Nephron (organoid): ENCODE measurements around the gene LCE2B.
"Not testable (repeated sequence)": the region's sequence is repeated elsewhere in the genome, so short reads cannot be mapped to it uniquely, and the experiment has no call there.

Experiments used
- H3K27ac Mint-ChIP-seq, 3 experiments: 2 replicates each; pipeline ENCODE4 v1.8.0; 2020; ENCODE audit warnings: mixed read lengths in 3 of 3, mild to moderate bottlenecking in 2 of 3, moderate library complexity in 1 of 3
- H3K27me3 Mint-ChIP-seq: 2 replicates; pipeline ENCODE4 v1.8.0; 2021; ENCODE audit warnings: low read depth, mild to moderate bottlenecking, moderate library complexity, mixed read lengths
- H3K36me3 Mint-ChIP-seq: 2 replicates; pipeline ENCODE4 v1.8.0; 2020; ENCODE audit warnings: low read depth, mixed read lengths
- H3K4me1 Mint-ChIP-seq: 2 replicates; pipeline ENCODE4 v1.8.0; 2020; ENCODE audit warnings: mixed read lengths
- H3K4me3 Mint-ChIP-seq, 3 experiments: 2 replicates each; pipeline ENCODE4 v1.8.0; 2020; ENCODE audit warnings: mild to moderate bottlenecking in 3 of 3, mixed read lengths in 3 of 3, moderate library complexity in 2 of 3
- H3K9me3 Mint-ChIP-seq: 2 replicates; pipeline ENCODE4 v1.8.0; 2020; ENCODE audit warnings: mixed read lengths
- CTCF ChIP-seq, 3 experiments: fragments of 200-600 bp; sonication (generic); IDR thresholded peaks; one replicate each; pipeline ENCODE4 v1.5.0; 2021; ENCODE audit warnings: antibody characterized with exemption in 3 of 3; ENCODE audit not compliant: unreplicated experiment in 3 of 3

LCE2B gene

GRCh38 chr1:152685823-152686222 lies at the start of gene LCE2B:
TSS of gene LCE2B (plus strand) at chr1:152686123. CDS start at chr1:152686844, 721 bp downstream.
- not testable (repeated sequence) for H3K4me1 Mint-ChIP-seq, H3K27me3 Mint-ChIP-seq, H3K36me3 Mint-ChIP-seq, H3K27ac Mint-ChIP-seq, H3K4me3 Mint-ChIP-seq
- peaks cover 43% of the 10 kb centered on the region for H3K9me3 Mint-ChIP-seq

GRCh38 chr1:152640351-152640750 lies 45.6 kb upstream of the LCE2B start:
- Mint-ChIP-seq H3K4me1 (no peaks in the 10 kb centered on the region), H3K9me3 (peaks cover 37% of the 10 kb centered on the region), H3K4me3 (no peak overlapping the region), H3K36me3 (no peaks in the 10 kb centered on the region), H3K27ac (no peak overlapping the region), H3K27me3 (no peaks in the 10 kb centered on the region)
- TF ChIP-seq CTCF (IDR thresholded peaks at IDR 0.05; ENCODE audit: unreplicated experiment in 3 of 3), result no peak

- Mint-ChIP-seq H3K9me3 (peaks cover 45% of the 10 kb centered on the region), H3K36me3 (no peaks in the 10 kb centered on the region), H3K27me3 (no peaks in the 10 kb centered on the region), H3K4me1 (no peaks in the 10 kb centered on the region), H3K4me3 (no peak overlapping the region), H3K27ac (no peak overlapping the region)
- no peak for TF ChIP-seq CTCF (IDR thresholded peaks at IDR 0.05; ENCODE audit: unreplicated experiment in 3 of 3)
These were observed 42.0 kb upstream of the LCE2B start for GRCh38 chr1:152643945-152644344.

GRCh38 chr1:152645146-152645545 lies 40.8 kb upstream of the LCE2B start:
- Mint-ChIP-seq H3K27ac (no peak overlapping the region), H3K36me3 (no peaks in the 10 kb centered on the region)

GRCh38 chr1:152646656-152647055 lies 39.3 kb upstream of the LCE2B start:
- H3K4me1 Mint-ChIP-seq, result no peaks in the 10 kb centered on the region
- no peaks in the 10 kb centered on the region for H3K36me3 Mint-ChIP-seq
- H3K4me3 Mint-ChIP-seq, result no peak overlapping the region
- H3K9me3 Mint-ChIP-seq, result peaks cover 34% of the 10 kb centered on the region
- no peaks in the 10 kb centered on the region for H3K27me3 Mint-ChIP-seq
- H3K27ac Mint-ChIP-seq, result no peak overlapping the region
- TF ChIP-seq CTCF (IDR thresholded peaks at IDR 0.05; ENCODE audit: unreplicated experiment in 3 of 3), result no peak

More at GRCh38 chr1:152645146-152645545, 40.8 kb upstream of the LCE2B start:
- no peak overlapping the region for H3K4me3 Mint-ChIP-seq
- peaks cover 37% of the 10 kb centered on the region for H3K9me3 Mint-ChIP-seq
- H3K4me1 Mint-ChIP-seq, result no peaks in the 10 kb centered on the region
- TF ChIP-seq CTCF (IDR thresholded peaks at IDR 0.05; ENCODE audit: unreplicated experiment in 3 of 3), result no peak
- H3K27me3 Mint-ChIP-seq, result no peaks in the 10 kb centered on the region

GRCh38 chr1:152654110-152654509 lies 31.8 kb upstream of the LCE2B start:
- Mint-ChIP-seq H3K27me3 (no peaks in the 10 kb centered on the region), H3K4me3 (no peak overlapping the region), H3K36me3 (no peaks in the 10 kb centered on the region), H3K4me1 (no peaks in the 10 kb centered on the region), H3K27ac (no peak overlapping the region), H3K9me3 (peaks cover 23% of the 10 kb centered on the region)
- TF ChIP-seq CTCF (IDR thresholded peaks at IDR 0.05; ENCODE audit: unreplicated experiment in 3 of 3), result no peak
